ENCODE results near the gene ENOX2.
A peak's percentile ranks its signal among the peaks of the same experiment; 100 is the strongest.

ENOX2 gene

GRCh38 chrX:130680164-130681035 is 222.6 kb downstream of the ENOX2 start:
- DNase-seq (ENCODE audit: insufficient read length) (no peak), FAIRE-seq (no peak)
- no peak for TF ChIP-seq POLR2A (IDR thresholded peaks at IDR 0.05; ENCODE audit: low read depth, low read length)
- TF ChIP-seq POLR2AphosphoS5 (IDR thresholded peaks at IDR 0.05; ENCODE audit: low read depth, low read length): no peak
- no peak for TF ChIP-seq TAF1 (IDR thresholded peaks at IDR 0.05; ENCODE audit: borderline replicate concordance, low read depth, low read length)

- no peak for TF ChIP-seq POLR2AphosphoS5 (IDR thresholded peaks at IDR 0.05; ENCODE audit: low read depth, low read length)
- no peak for TF ChIP-seq POLR2A (IDR thresholded peaks at IDR 0.05; ENCODE audit: low read depth, low read length)
- no peak for TF ChIP-seq TAF1 (IDR thresholded peaks at IDR 0.05; ENCODE audit: borderline replicate concordance, low read depth, low read length)
- FAIRE-seq: no peak
- no peak for DNase-seq (ENCODE audit: insufficient read length)
These were observed 226.1 kb downstream of the ENOX2 start for GRCh38 chrX:130676861-130677260.

- TF ChIP-seq POLR2A (IDR thresholded peaks at IDR 0.05; ENCODE audit: low read depth, low read length) (no peak), POLR2AphosphoS5 (IDR thresholded peaks at IDR 0.05; ENCODE audit: low read depth, low read length) (no peak), TAF1 (IDR thresholded peaks at IDR 0.05; ENCODE audit: borderline replicate concordance, low read depth, low read length) (no peak)
- DNase-seq (ENCODE audit: insufficient read length) (no peak), FAIRE-seq (no peak)
These were observed 230.8 kb downstream of the ENOX2 start for GRCh38 chrX:130672214-130672613.

GRCh38 chrX:130669233-130669632 is 233.8 kb downstream of the ENOX2 start:
- DNase-seq (ENCODE audit: insufficient read length) (no peak), FAIRE-seq (no peak)
- no peak for TF ChIP-seq POLR2A (IDR thresholded peaks at IDR 0.05; ENCODE audit: low read depth, low read length)
- TF ChIP-seq POLR2AphosphoS5 (IDR thresholded peaks at IDR 0.05; ENCODE audit: low read depth, low read length): no peak
- TF ChIP-seq TAF1 (IDR thresholded peaks at IDR 0.05; ENCODE audit: borderline replicate concordance, low read depth, low read length): no peak

GRCh38 chrX:130665263-130665662 is 237.7 kb downstream of the ENOX2 start:
- no peak for FAIRE-seq
- no peak for TF ChIP-seq TAF1 (IDR thresholded peaks at IDR 0.05; ENCODE audit: borderline replicate concordance, low read depth, low read length)
- TF ChIP-seq POLR2AphosphoS5 (IDR thresholded peaks at IDR 0.05; ENCODE audit: low read depth, low read length): no peak
- no peak for TF ChIP-seq POLR2A (IDR thresholded peaks at IDR 0.05; ENCODE audit: low read depth, low read length)
- no peak for DNase-seq (ENCODE audit: insufficient read length)

GRCh38 chrX:130658310-130658709 is 244.7 kb downstream of the ENOX2 start:
- FAIRE-seq (no peak), DNase-seq (ENCODE audit: insufficient read length) (no peak)
- no peak for TF ChIP-seq TAF1 (IDR thresholded peaks at IDR 0.05; ENCODE audit: borderline replicate concordance, low read depth, low read length)
- no peak for TF ChIP-seq POLR2A (IDR thresholded peaks at IDR 0.05; ENCODE audit: low read depth, low read length)
- no peak for TF ChIP-seq POLR2AphosphoS5 (IDR thresholded peaks at IDR 0.05; ENCODE audit: low read depth, low read length)

GRCh38 chrX:130654409-130654950 is 248.5 kb downstream of the ENOX2 start:
- FAIRE-seq: peak; percentile 30
- TF ChIP-seq POLR2A (IDR thresholded peaks at IDR 0.05; ENCODE audit: low read depth, low read length) (no peak), POLR2AphosphoS5 (IDR thresholded peaks at IDR 0.05; ENCODE audit: low read depth, low read length) (no peak)

GRCh38 chrX:130652824-130653578 is 250.0 kb downstream of the ENOX2 start:
- DNase-seq (ENCODE audit: insufficient read length) (no peak), FAIRE-seq (peak; percentile 9)
- TF ChIP-seq TAF1 (IDR thresholded peaks at IDR 0.05; ENCODE audit: borderline replicate concordance, low read depth, low read length): no peak
- TF ChIP-seq POLR2AphosphoS5 (IDR thresholded peaks at IDR 0.05; ENCODE audit: low read depth, low read length): no peak
- no peak for TF ChIP-seq POLR2A (IDR thresholded peaks at IDR 0.05; ENCODE audit: low read depth, low read length)

More at GRCh38 chrX:130654409-130654950, 248.5 kb downstream of the ENOX2 start:
- no peak for DNase-seq (ENCODE audit: insufficient read length)

- no peak for FAIRE-seq
- no peak for DNase-seq (ENCODE audit: insufficient read length)
- TF ChIP-seq POLR2AphosphoS5 (IDR thresholded peaks at IDR 0.05; ENCODE audit: low read depth, low read length): no peak
- TF ChIP-seq POLR2A (IDR thresholded peaks at IDR 0.05; ENCODE audit: low read depth, low read length): no peak
- TF ChIP-seq TAF1 (IDR thresholded peaks at IDR 0.05; ENCODE audit: borderline replicate concordance, low read depth, low read length): no peak
These were observed 253.3 kb downstream of the ENOX2 start for GRCh38 chrX:130649738-130650137.

- FAIRE-seq (no peak), DNase-seq (ENCODE audit: insufficient read length) (no peak)
- TF ChIP-seq POLR2AphosphoS5 (IDR thresholded peaks at IDR 0.05; ENCODE audit: low read depth, low read length): no peak
- TF ChIP-seq POLR2A (IDR thresholded peaks at IDR 0.05; ENCODE audit: low read depth, low read length): no peak
- no peak for TF ChIP-seq TAF1 (IDR thresholded peaks at IDR 0.05; ENCODE audit: borderline replicate concordance, low read depth, low read length)
These were observed 255.5 kb downstream of the ENOX2 start for GRCh38 chrX:130647468-130647867.

GRCh38 chrX:130645955-130646583 is 256.9 kb downstream of the ENOX2 start:
- no peak for TF ChIP-seq TAF1 (IDR thresholded peaks at IDR 0.05; ENCODE audit: borderline replicate concordance, low read depth, low read length)
- TF ChIP-seq POLR2AphosphoS5 (IDR thresholded peaks at IDR 0.05; ENCODE audit: low read depth, low read length): no peak
- no peak for TF ChIP-seq POLR2A (IDR thresholded peaks at IDR 0.05; ENCODE audit: low read depth, low read length)
- no peak for FAIRE-seq
- no peak for DNase-seq (ENCODE audit: insufficient read length)
